IMR-90 (cell line): Measurements from ENCODE around the gene DLG3. TPM values are rescaled to one million over a fixed set of nuclear protein-coding genes. Genes with fewer than 3 reads are reported as not detected.

Source experiments
- ATAC-seq: fragments of 200-7000 bp; cut with Tn5 transposase; 2 replicates; pipeline ENCODE4 v1.9.1; 2020; ENCODE audit warnings: low read depth, mild to moderate bottlenecking, moderate library complexity
- BruUV-seq: library from RNA; stranded (reverse); fragments of 400-500 nt; replicated peaks from 2 replicates; lab custom pipeline; 2021; lab: Mats Ljungman, UMichigan
- CTCF ChIA-PET: fragments of 300-600 bp; formaldehyde crosslinking; extraction: SDS; loops from one replicate; lab custom pipeline; 2021; ENCODE audit warnings: antibody characterized with exemption; lab: Yijun Ruan, JAX
- POLR2A ChIA-PET: fragments of 300-600 bp; sonication (Branson Sonifier 250); formaldehyde crosslinking; loops from one replicate; lab custom pipeline; 2022; ENCODE audit warnings: antibody characterized with exemption; ENCODE audit not compliant: unreplicated experiment; lab: Charles Lee
- DNase-seq: peaks from one replicate; pipeline ENCODE4 v3.0.0; 2013
- H2AFZ ChIP-seq: replicated peaks from 2 replicates; pipeline ENCODE3; 2013; ENCODE audit warnings: low read length, mild to moderate bottlenecking; ENCODE audit not compliant: poor library complexity
- H2AK5ac ChIP-seq: 2 replicates; pipeline ENCODE4 v1.6.1; 2013; ENCODE audit warnings: low read depth, low read length, inconsistent platforms
- H2AK9ac ChIP-seq: replicated peaks from 2 replicates; pipeline ENCODE3; 2013; ENCODE audit warnings: mild to moderate bottlenecking, low read depth, low read length, moderate library complexity; ENCODE audit not compliant: poor library complexity
- H2BK120ac ChIP-seq: 2 replicates; pipeline ENCODE4 v1.6.1; 2013; ENCODE audit warnings: low read depth, low read length, inconsistent platforms
- H2BK15ac ChIP-seq: 3 replicates; pipeline ENCODE4 v1.6.1; 2013; ENCODE audit warnings: low read depth, low read length, inconsistent platforms
- H2BK20ac ChIP-seq: 2 replicates; pipeline ENCODE4 v1.6.1; 2013; ENCODE audit warnings: low read depth, mild to moderate bottlenecking, inconsistent platforms, low read length, moderate library complexity
- H2BK5ac ChIP-seq: 2 replicates; pipeline ENCODE4 v1.6.1; 2013; ENCODE audit warnings: mild to moderate bottlenecking, low read depth, low read length, inconsistent platforms; ENCODE audit not compliant: poor library complexity, severe bottlenecking
- H3K14ac ChIP-seq: replicated peaks from 2 replicates; pipeline ENCODE4 v1.6.1; 2013; ENCODE audit warnings: low read depth, low read length, inconsistent platforms
- H3K18ac ChIP-seq: 2 replicates; pipeline ENCODE4 v1.6.1; 2013; ENCODE audit warnings: low read depth, low read length, control low read depth
- H3K23ac ChIP-seq: 2 replicates; pipeline ENCODE4 v1.6.1; 2013; ENCODE audit warnings: low read depth, low read length, inconsistent platforms
- H3K27ac ChIP-seq: 2 replicates; pipeline ENCODE4 v1.5.1; 2013; ENCODE audit warnings: mild to moderate bottlenecking, control low read depth, low read length; ENCODE audit not compliant: insufficient read depth
- H3K27me3 ChIP-seq: 2 replicates; pipeline ENCODE4 v1.6.1; 2013; ENCODE audit warnings: low read length; ENCODE audit not compliant: control insufficient read depth, insufficient read depth
- H3K36me3 ChIP-seq: 2 replicates; pipeline ENCODE4 v1.6.1; 2013; ENCODE audit warnings: low read length, mixed read lengths; ENCODE audit not compliant: control insufficient read depth, insufficient read depth
- H3K4ac ChIP-seq: 2 replicates; pipeline ENCODE4 v1.6.1; 2013; ENCODE audit warnings: low read depth, low read length, inconsistent platforms
- H3K4me1 ChIP-seq: 2 replicates; pipeline ENCODE4 v1.6.1; 2013; ENCODE audit warnings: low read length, mixed read lengths; ENCODE audit not compliant: control insufficient read depth, insufficient read depth
- H3K4me2 ChIP-seq: 2 replicates; pipeline ENCODE4 v1.6.1; 2013; ENCODE audit warnings: low read depth, mild to moderate bottlenecking, control low read depth, low read length, moderate library complexity
- H3K4me3 ChIP-seq: 2 replicates; pipeline ENCODE4 v1.5.1; 2013; ENCODE audit warnings: low read depth, mild to moderate bottlenecking, control low read depth, low read length, moderate library complexity; ENCODE audit not compliant: insufficient read depth
- H3K56ac ChIP-seq: 2 replicates; pipeline ENCODE4 v1.6.1; 2013; ENCODE audit warnings: low read length, inconsistent platforms; ENCODE audit not compliant: insufficient read depth; ENCODE audit errors: extremely low read depth
- H3K79me1 ChIP-seq, 2 experiments: 2 replicates each; pipeline ENCODE4 v1.6.1; 2013; ENCODE audit warnings: low read length in 2 of 2, inconsistent platforms in 1 of 2, low read depth in 1 of 2
- H3K9ac ChIP-seq: 2 replicates; pipeline ENCODE4 v1.6.1; 2013; ENCODE audit warnings: low read depth, low read length, control low read depth
- H3K9me1 ChIP-seq: 2 replicates; pipeline ENCODE4 v1.6.1; 2013; ENCODE audit warnings: low read length, inconsistent platforms; ENCODE audit not compliant: insufficient read depth
- H3K9me3 ChIP-seq: 2 replicates; pipeline ENCODE4 v1.6.1; 2013; ENCODE audit warnings: low read length; ENCODE audit not compliant: control insufficient read depth, insufficient read depth
- H4K20me1 ChIP-seq: 2 replicates; pipeline ENCODE4 v1.6.1; 2013; ENCODE audit warnings: low read length, inconsistent platforms; ENCODE audit not compliant: insufficient read depth
- H4K5ac ChIP-seq: 2 replicates; pipeline ENCODE4 v1.6.1; 2013; ENCODE audit warnings: mild to moderate bottlenecking, low read depth, low read length, control low read depth
- H4K8ac ChIP-seq, 2 experiments: 2 replicates each; pipeline ENCODE4 v1.6.1; 2013; ENCODE audit warnings: low read depth in 2 of 2, low read length in 2 of 2, control low read depth in 1 of 2, inconsistent platforms in 1 of 2
- H4K91ac ChIP-seq: 2 replicates; pipeline ENCODE4 v1.6.1; 2013; ENCODE audit warnings: low read depth, low read length, inconsistent platforms; ENCODE audit not compliant: insufficient read depth
- CEBPB ChIP-seq: IDR thresholded peaks from 2 replicates; pipeline ENCODE4 v1.6.1; 2012; ENCODE audit warnings: low read depth, low read length, improper control_type of control experiment
- CHD1 ChIP-seq: IDR thresholded peaks from 2 replicates; pipeline ENCODE4 v1.6.1; 2012; ENCODE audit warnings: low read depth, low read length, improper control_type of control experiment
- MAZ ChIP-seq: IDR thresholded peaks from 2 replicates; pipeline ENCODE4 v1.6.1; 2012; ENCODE audit warnings: low read depth, mild to moderate bottlenecking, low read length, improper control_type of control experiment, moderate library complexity, borderline replicate concordance
- NFE2L2 ChIP-seq: fragments of 150-350 bp; IDR thresholded peaks from 2 replicates; pipeline ENCODE4 v1.6.1; 2016; ENCODE audit warnings: low read depth, mild to moderate bottlenecking, low read length
- WGBS, 2 experiments: methylation state at CpG; one replicate each; pipeline versions ENCODE4 v1.1.5 to v1.1.7; 2013; ENCODE audit warnings: missing lambda C conversion rate in 2 of 2; ENCODE audit not compliant: insufficient read length in 1 of 2; ENCODE audit errors: extremely low coverage in 2 of 2; 5-methylcytosine and 5-hydroxymethylcytosine counted together
- dilution Hi-C: fragments of 300-500 bp; cut with HindIII; formaldehyde crosslinking; loops from one replicate; pipeline ENCODE4 v1.14.3; 2018; ENCODE audit warnings: low sequenced_read_pairs; ENCODE audit not compliant: unreplicated experiment
- in situ Hi-C: fragments of 300-500 bp; cut with MboI; formaldehyde crosslinking; loops from 3 replicates; pipeline ENCODE4 v1.14.3; 2019; ENCODE audit warnings: low sequenced_read_pairs, inconsistent platforms, mixed read lengths
- intact Hi-C: fragments of 100-400 bp; cut with micrococcal nuclease; formaldehyde crosslinking; loops from 2 replicates; pipeline ENCODE4 v1.10.0; 2022
- polyA plus RNA-seq, 3 experiments: library from polyadenylated mRNA; depleted of rRNA; stranded (reverse); fragments of >200 nt; gene quantifications; 2 replicates each; pipeline ENCODE4 v1.2.3, GENCODE V29; 2012; ENCODE audit warnings: low replicate concordance in 1 of 3
- total RNA-seq: library from RNA; depleted of rRNA; stranded (reverse); fragments of >200 nt; gene quantifications from 2 replicates; pipeline ENCODE4 v1.2.3, GENCODE V29; 2012
- TF ChIP-seq, protein P1 (sequence below): fragments of 150-350 bp; IDR thresholded peaks from 2 replicates; pipeline ENCODE4 v1.6.1; 2016; ENCODE audit warnings: low read depth, mild to moderate bottlenecking, low read length, moderate library complexity, borderline replicate concordance
- TF ChIP-seq, protein P2 (sequence below): conservative IDR thresholded peaks from 2 replicates; pipeline ENCODE4 v1.5.1; 2012; ENCODE audit warnings: mild to moderate bottlenecking, low read depth, low read length, improper control_type of control experiment

Gene DLG3
- total and polyA plus RNA-seq, 2 of the 4 experiments (the other 2 are of a cell fraction): 11.0 to 27.1 TPM

DNA sequence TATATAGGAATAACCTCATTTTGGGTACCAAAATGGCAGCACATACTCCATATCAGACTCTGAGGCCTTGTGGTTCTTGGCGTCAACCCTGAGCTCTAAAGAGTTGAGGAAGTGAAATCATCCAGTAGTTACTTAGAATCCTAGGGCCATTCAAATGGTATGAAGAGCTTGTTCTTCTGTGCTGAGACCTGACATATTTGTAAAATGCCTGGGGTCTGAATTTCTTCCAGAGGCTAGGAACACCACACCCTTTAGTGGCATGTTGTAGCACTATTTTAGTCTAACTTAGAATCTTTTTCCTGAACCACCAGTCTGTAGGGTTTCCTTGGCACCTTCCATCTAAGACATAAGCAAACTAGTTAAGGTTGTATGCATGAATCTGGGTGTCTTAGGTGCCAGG is 39.6 kb upstream of the DLG3 start:
- in situ Hi-C loops: no loop called here
- H3K4me3 ChIP-seq: no peak overlapping the region
- no peak overlapping the region for H3K18ac ChIP-seq
- ChIA-PET CTCF (no interaction called here), POLR2A (no interaction called here)
- H3K9me1 ChIP-seq: no peaks in the 10 kb centered on the region
- H4K8ac ChIP-seq: no peak overlapping the region
- BruUV-seq: no TSS peak
- no peaks in the 10 kb centered on the region for H3K9me3 ChIP-seq
- DNase-seq (no peak), ATAC-seq (no peak)
- no peaks in the 10 kb centered on the region for H3K79me1 ChIP-seq
- H2AK9ac ChIP-seq: no peak overlapping the region
- no peaks in the 10 kb centered on the region; the same call in 1 of the 2 replicates for H3K27me3 ChIP-seq
- H2BK120ac ChIP-seq: no peak overlapping the region
- no peak overlapping the region for H3K23ac ChIP-seq
- H4K5ac ChIP-seq: no peak overlapping the region
- H3K36me3 ChIP-seq: no peaks in the 10 kb centered on the region
- no peaks in the 10 kb centered on the region for H3K4me1 ChIP-seq
- H3K9ac ChIP-seq: no peak overlapping the region
- intact Hi-C loops: no loop called here
- H3K27ac ChIP-seq: no peak overlapping the region
- H3K4ac ChIP-seq: no peak overlapping the region
- no peaks in the 10 kb centered on the region for H4K20me1 ChIP-seq
- no CpG with 5 or more reads among the region's 1 CpG for WGBS, 2 experiments
- no peak overlapping the region for H3K14ac ChIP-seq
- no peak overlapping the region for H2AFZ ChIP-seq
- H2BK5ac ChIP-seq: no peak overlapping the region
- H4K91ac ChIP-seq: no peak overlapping the region
- H3K4me2 ChIP-seq: no peak overlapping the region
- TF ChIP-seq, protein P1, sequence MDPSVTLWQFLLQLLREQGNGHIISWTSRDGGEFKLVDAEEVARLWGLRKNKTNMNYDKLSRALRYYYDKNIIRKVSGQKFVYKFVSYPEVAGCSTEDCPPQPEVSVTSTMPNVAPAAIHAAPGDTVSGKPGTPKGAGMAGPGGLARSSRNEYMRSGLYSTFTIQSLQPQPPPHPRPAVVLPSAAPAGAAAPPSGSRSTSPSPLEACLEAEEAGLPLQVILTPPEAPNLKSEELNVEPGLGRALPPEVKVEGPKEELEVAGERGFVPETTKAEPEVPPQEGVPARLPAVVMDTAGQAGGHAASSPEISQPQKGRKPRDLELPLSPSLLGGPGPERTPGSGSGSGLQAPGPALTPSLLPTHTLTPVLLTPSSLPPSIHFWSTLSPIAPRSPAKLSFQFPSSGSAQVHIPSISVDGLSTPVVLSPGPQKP: no peak
- TF ChIP-seq CHD1: no peak
- TF ChIP-seq, protein P2, sequence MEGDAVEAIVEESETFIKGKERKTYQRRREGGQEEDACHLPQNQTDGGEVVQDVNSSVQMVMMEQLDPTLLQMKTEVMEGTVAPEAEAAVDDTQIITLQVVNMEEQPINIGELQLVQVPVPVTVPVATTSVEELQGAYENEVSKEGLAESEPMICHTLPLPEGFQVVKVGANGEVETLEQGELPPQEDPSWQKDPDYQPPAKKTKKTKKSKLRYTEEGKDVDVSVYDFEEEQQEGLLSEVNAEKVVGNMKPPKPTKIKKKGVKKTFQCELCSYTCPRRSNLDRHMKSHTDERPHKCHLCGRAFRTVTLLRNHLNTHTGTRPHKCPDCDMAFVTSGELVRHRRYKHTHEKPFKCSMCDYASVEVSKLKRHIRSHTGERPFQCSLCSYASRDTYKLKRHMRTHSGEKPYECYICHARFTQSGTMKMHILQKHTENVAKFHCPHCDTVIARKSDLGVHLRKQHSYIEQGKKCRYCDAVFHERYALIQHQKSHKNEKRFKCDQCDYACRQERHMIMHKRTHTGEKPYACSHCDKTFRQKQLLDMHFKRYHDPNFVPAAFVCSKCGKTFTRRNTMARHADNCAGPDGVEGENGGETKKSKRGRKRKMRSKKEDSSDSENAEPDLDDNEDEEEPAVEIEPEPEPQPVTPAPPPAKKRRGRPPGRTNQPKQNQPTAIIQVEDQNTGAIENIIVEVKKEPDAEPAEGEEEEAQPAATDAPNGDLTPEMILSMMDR: no peak
- TF ChIP-seq NFE2L2: no peak
- no peak for TF ChIP-seq CEBPB
- no peak for TF ChIP-seq MAZ
- H2BK20ac ChIP-seq: no peak overlapping the region
- dilution Hi-C loops: no loop called here
- H3K56ac ChIP-seq: no peak overlapping the region
- no peak overlapping the region for H2AK5ac ChIP-seq
- no peak overlapping the region for H2BK15ac ChIP-seq
